ENCODE measurements around the gene DNAJC8. TPM values are rescaled to one million over a fixed set of nuclear protein-coding genes. Genes with fewer than 3 reads are reported as not detected.

The DNAJC8 gene
- polyA plus RNA-seq, 1 of the 3 experiments (the other 2 are of a cell fraction) = 50.9 TPM

- Histone ChIP-seq H4K20me1 (ENCODE audit: insufficient read depth) (no peaks in the 10 kb centered on the region), H3K4me3 (ENCODE audit: low read depth in 2 of 2, low read length in 1 of 2) (no peak overlapping the region), H3K9ac (no peak overlapping the region), H3K27ac (ENCODE audit: low read depth in 2 of 2, low read length in 1 of 2) (no peak overlapping the region), H3K9me3 (no peaks in the 10 kb centered on the region), H3K79me2 (ENCODE audit: insufficient read depth) (no peaks in the 10 kb centered on the region), H3K9me2 (no peaks in the 10 kb centered on the region), H3K4me1 (ENCODE audit: control insufficient read depth in 1 of 2, insufficient read depth in 2 of 2, low read depth in 1 of 2, low read length in 1 of 2) (peaks cover 0 to 16% of the 10 kb centered on the region in 2 experiments; a peak in 1 of 4 replicates), H3K27me3 (ENCODE audit: insufficient read depth) (no peaks in the 10 kb centered on the region), H3F3A (replicated peaks; ENCODE audit: insufficient read depth) (no peaks in the 10 kb centered on the region), H3K36me3 (replicated peaks in 1 of 2; ENCODE audit: control insufficient read depth in 1 of 2, insufficient read depth in 2 of 2, low read length in 1 of 2) (no peaks in the 10 kb centered on the region), H2AFZ (ENCODE audit: low read depth) (no peak overlapping the region), H3K4me2 (no peak overlapping the region)
- ChIA-PET CTCF (no interaction called here), POLR2A (interaction anchor here (0.6 kb wide), 1 partner anchor 206 kb away, joined by 3 read pairs; no protein-coding TSS in a partner anchor)
- WGBS (ENCODE audit: low lambda C conversion rate) = 96% methylated on average over 2 of the region's 2 CpGs
- DNase-seq = no peak
- TF ChIP-seq SIN3A (IDR thresholded peaks at IDR 0.05; ENCODE audit: borderline replicate concordance, low read depth, low read length) (no peak), GABPA (IDR thresholded peaks at IDR 0.05; ENCODE audit: low read depth) (no peak), POLR2AphosphoS5 (IDR thresholded peaks at IDR 0.05; ENCODE audit: low read depth, low read length) (no peak), CHD2 (IDR thresholded peaks at IDR 0.05; ENCODE audit: low read length, partially characterized antibody) (no peak), ELF1 (IDR thresholded peaks at IDR 0.05) (no peak), RCOR1 (IDR thresholded peaks at IDR 0.05; ENCODE audit: low read length) (no peak), EP300 (IDR thresholded peaks at IDR 0.05; ENCODE audit: borderline replicate concordance in 1 of 2, low read depth in 1 of 2, low read length in 1 of 2) (no peak)
- TF ChIP-seq, protein P1, sequence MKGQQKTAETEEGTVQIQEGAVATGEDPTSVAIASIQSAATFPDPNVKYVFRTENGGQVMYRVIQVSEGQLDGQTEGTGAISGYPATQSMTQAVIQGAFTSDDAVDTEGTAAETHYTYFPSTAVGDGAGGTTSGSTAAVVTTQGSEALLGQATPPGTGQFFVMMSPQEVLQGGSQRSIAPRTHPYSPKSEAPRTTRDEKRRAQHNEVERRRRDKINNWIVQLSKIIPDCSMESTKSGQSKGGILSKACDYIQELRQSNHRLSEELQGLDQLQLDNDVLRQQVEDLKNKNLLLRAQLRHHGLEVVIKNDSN (IDR thresholded peaks at IDR 0.05; ENCODE audit: borderline replicate concordance, low read depth) = no peak
Observed at GRCh38 chr1:28170001-28170596, 62.7 kb downstream of the DNAJC8 start.

- no peaks in the 10 kb centered on the region for H4K20me1 ChIP-seq (ENCODE audit: insufficient read depth)
- H3K9me2 ChIP-seq = no peaks in the 10 kb centered on the region
- no peaks in the 10 kb centered on the region for H3F3A ChIP-seq (replicated peaks; ENCODE audit: insufficient read depth)
- WGBS (ENCODE audit: low lambda C conversion rate) = 45% methylated on average over 4 of the region's 4 CpGs
- no peak overlapping the region for H2AFZ ChIP-seq (ENCODE audit: low read depth)
- H3K4me2 ChIP-seq = no peak overlapping the region
- no peak for TF ChIP-seq CHD2 (IDR thresholded peaks at IDR 0.05; ENCODE audit: low read length, partially characterized antibody)
- TF ChIP-seq, protein P2, sequence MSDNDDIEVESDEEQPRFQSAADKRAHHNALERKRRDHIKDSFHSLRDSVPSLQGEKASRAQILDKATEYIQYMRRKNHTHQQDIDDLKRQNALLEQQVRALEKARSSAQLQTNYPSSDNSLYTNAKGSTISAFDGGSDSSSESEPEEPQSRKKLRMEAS (IDR thresholded peaks at IDR 0.05; ENCODE audit: low read depth) = no peak
- no peak for TF ChIP-seq YY1 (IDR thresholded peaks at IDR 0.05; ENCODE audit: low read depth)
- TF ChIP-seq TAF1 (IDR thresholded peaks at IDR 0.05; ENCODE audit: borderline replicate concordance, low read depth, low read length) = no peak
- TF ChIP-seq RFX5 (IDR thresholded peaks at IDR 0.05; ENCODE audit: low read length) = no peak
- no peak for TF ChIP-seq RCOR1 (IDR thresholded peaks at IDR 0.05; ENCODE audit: low read length)
- no peak for TF ChIP-seq MXI1 (IDR thresholded peaks at IDR 0.05; ENCODE audit: low read depth, low read length)
- TF ChIP-seq MEF2A (IDR thresholded peaks at IDR 0.05; ENCODE audit: borderline replicate concordance, low read depth) = no peak
- no peak for TF ChIP-seq GATA2 (CRISPR knock-in tag; IDR thresholded peaks at IDR 0.05)
- TF ChIP-seq EZH2phosphoT487 (IDR thresholded peaks at IDR 0.05; ENCODE audit: borderline replicate concordance, low read depth) = no peak
- TF ChIP-seq ZBTB33 (IDR thresholded peaks at IDR 0.05; ENCODE audit: borderline replicate concordance, low read depth) = no peak
- no peak for TF ChIP-seq SIN3A (IDR thresholded peaks at IDR 0.05; ENCODE audit: borderline replicate concordance, low read depth, low read length)
- no peaks in the 10 kb centered on the region for H3K9me3 ChIP-seq
- ChIA-PET CTCF (interaction anchor here (1.2 kb wide), 1 partner anchor 76 kb away, joined by 3 read pairs; the partner anchor contains the start of gene EYA3), POLR2A (no interaction called here)
- H3K79me2 ChIP-seq (ENCODE audit: insufficient read depth) = no peaks in the 10 kb centered on the region
- H3K4me1 ChIP-seq (ENCODE audit: control insufficient read depth in 1 of 2, insufficient read depth in 2 of 2, low read depth in 1 of 2, low read length in 1 of 2) = no peaks in the 10 kb centered on the region; a peak in 1 of 4 replicates
- H3K4me3 ChIP-seq (ENCODE audit: low read depth in 2 of 2, low read length in 1 of 2) = no peak overlapping the region
- no peak for DNase-seq
- H3K36me3 ChIP-seq (replicated peaks in 1 of 2; ENCODE audit: control insufficient read depth in 1 of 2, insufficient read depth in 2 of 2, low read length in 1 of 2) = no peaks in the 10 kb centered on the region
- no peak overlapping the region for H3K27ac ChIP-seq (ENCODE audit: low read depth in 2 of 2, low read length in 1 of 2)
- no peaks in the 10 kb centered on the region for H3K27me3 ChIP-seq (ENCODE audit: insufficient read depth)
- no peak overlapping the region for H3K9ac ChIP-seq
Observed at GRCh38 chr1:28163496-28164161, 69.2 kb downstream of the DNAJC8 start.
